Liver (tissue), 9 donors: ENCODE results near the gene ASIC4. TPM values are rescaled to one million over a fixed set of nuclear protein-coding genes. Genes with fewer than 3 reads are reported as not detected.

Experiments
- DNase-seq: peaks from one replicate; pipeline ENCODE4 v3.0.0-alpha.2; 2017; ENCODE audit warnings: low spot score
- H3K27ac ChIP-seq, 2 donors: one replicate each; pipeline ENCODE4 v1.7.0; 2013; ENCODE audit warnings: inconsistent platforms in 2 of 2, low read length in 2 of 2, control low read depth in 1 of 2, low read depth in 1 of 2, mild to moderate bottlenecking in 1 of 2
- H3K27me3 ChIP-seq, 4 donors: one replicate each; pipeline versions ENCODE4 v1.6.1 to v1.7.0; 2013; ENCODE audit warnings: low read length in 3 of 4, inconsistent platforms in 1 of 4, mild to moderate bottlenecking in 1 of 4, moderate library complexity in 1 of 4; ENCODE audit not compliant: control insufficient read depth in 4 of 4, insufficient read depth in 4 of 4
- H3K36me3 ChIP-seq, 4 donors: one replicate each; pipeline versions ENCODE4 v1.6.1 to v1.7.0; 2013; ENCODE audit warnings: low read length in 3 of 4, mild to moderate bottlenecking in 3 of 4, low read depth in 1 of 4, moderate library complexity in 1 of 4; ENCODE audit not compliant: control insufficient read depth in 4 of 4, insufficient read depth in 3 of 4
- H3K4me1 ChIP-seq, 4 donors: one replicate each; pipeline versions ENCODE4 v1.6.1 to v1.7.0; 2013; ENCODE audit warnings: low read length in 3 of 4, mild to moderate bottlenecking in 3 of 4, moderate library complexity in 1 of 4; ENCODE audit not compliant: control insufficient read depth in 4 of 4, insufficient read depth in 4 of 4
- H3K4me3 ChIP-seq, 3 donors: one replicate each; pipeline versions ENCODE4 v1.6.1 to v1.7.0; 2013; ENCODE audit warnings: low read length in 3 of 3, control low read depth in 1 of 3, low read depth in 1 of 3, mild to moderate bottlenecking in 1 of 3
- H3K9ac ChIP-seq, 2 donors: one replicate each; pipeline ENCODE4 v1.7.0; 2013; ENCODE audit warnings: low read length in 2 of 2, mild to moderate bottlenecking in 2 of 2, moderate library complexity in 2 of 2, control low read depth in 1 of 2, low read depth in 1 of 2
- H3K9me3 ChIP-seq, 4 donors: one replicate each; pipeline versions ENCODE4 v1.6.1 to v1.7.0; 2013; ENCODE audit warnings: low read length in 3 of 4; ENCODE audit not compliant: control insufficient read depth in 4 of 4
- ATF3 ChIP-seq: IDR thresholded peaks from 2 replicates; pipeline ENCODE4 v1.6.1; 2016; ENCODE audit warnings: antibody characterized with exemption
- CTCF ChIP-seq: fragments of 150-350 bp; IDR thresholded peaks from 2 replicates; pipeline ENCODE4 v1.5.1; 2017; ENCODE audit warnings: improper control_type of control experiment, low read depth, low read length; ENCODE audit not compliant: missing input control
- EGR1 ChIP-seq, 2 donors: IDR thresholded peaks; 2 replicates each; pipeline ENCODE4 v1.6.1; 2016 to 2018; ENCODE audit warnings: antibody characterized with exemption in 2 of 2, low read depth in 2 of 2
- FOXA2 ChIP-seq: IDR thresholded peaks from 2 replicates; pipeline ENCODE4 v1.6.1; 2016; ENCODE audit warnings: antibody characterized with exemption
- GABPA ChIP-seq, 2 donors: IDR thresholded peaks in 1 of 2; conservative IDR thresholded peaks in 1 of 2; 2 replicates each; pipeline ENCODE4 v1.6.1; 2016; ENCODE audit warnings: antibody characterized with exemption in 2 of 2, mild to moderate bottlenecking in 1 of 2, moderate library complexity in 1 of 2
- HNF4A ChIP-seq, 2 donors: conservative IDR thresholded peaks; 2 replicates each; pipeline ENCODE4 v1.6.1; 2016; ENCODE audit warnings: antibody characterized with exemption in 2 of 2, mild to moderate bottlenecking in 2 of 2
- HNF4G ChIP-seq: IDR thresholded peaks from 2 replicates; pipeline ENCODE4 v1.6.1; 2016; ENCODE audit warnings: antibody characterized with exemption
- JUND ChIP-seq, 2 donors: IDR thresholded peaks; 2 replicates each; pipeline ENCODE4 v1.6.1; 2016; ENCODE audit warnings: antibody characterized with exemption in 2 of 2
- NR2F2 ChIP-seq: IDR thresholded peaks from 2 replicates; pipeline ENCODE4 v1.6.1; 2016; ENCODE audit warnings: antibody characterized with exemption
- RAD21 ChIP-seq, 2 donors: IDR thresholded peaks; 2 replicates each; pipeline ENCODE4 v1.6.1; 2016; ENCODE audit warnings: antibody characterized with exemption in 2 of 2, mild to moderate bottlenecking in 2 of 2
- REST ChIP-seq: IDR thresholded peaks from 2 replicates; pipeline ENCODE4 v1.6.1; 2016; ENCODE audit warnings: antibody characterized with exemption, mild to moderate bottlenecking
- RXRA ChIP-seq, 2 donors: IDR thresholded peaks; 2 replicates each; pipeline ENCODE4 v1.6.1; 2017 to 2018; ENCODE audit warnings: antibody characterized with exemption in 2 of 2, mild to moderate bottlenecking in 1 of 2
- SP1 ChIP-seq: IDR thresholded peaks from 2 replicates; pipeline ENCODE4 v1.6.1; 2018; ENCODE audit warnings: antibody characterized with exemption, mild to moderate bottlenecking
- TAF1 ChIP-seq: conservative IDR thresholded peaks from 2 replicates; pipeline ENCODE4 v1.6.1; 2016; ENCODE audit warnings: antibody characterized with exemption, mild to moderate bottlenecking
- YY1 ChIP-seq: IDR thresholded peaks from 2 replicates; pipeline ENCODE4 v1.6.1; 2016; ENCODE audit warnings: antibody characterized with exemption, mild to moderate bottlenecking
- ZBTB33 ChIP-seq: IDR thresholded peaks from 2 replicates; pipeline ENCODE4 v1.6.1; 2016; ENCODE audit warnings: antibody characterized with exemption
- WGBS: extraction: QIAGEN DNeasy Blood & Tissue Kit; methylation state at CpG from one replicate; pipeline ENCODE4 v1.1.7; 2013; 5-methylcytosine and 5-hydroxymethylcytosine counted together
- polyA plus RNA-seq, 2 donors: library from polyadenylated mRNA; stranded (reverse) in 1 of 2; unstranded in 1 of 2; fragments of 200-250 nt in 1 of 2; fragments of >200 nt in 1 of 2; fragmentation: Nextera tagmentation in 1 of 2; extraction: Ambion mirVana in 1 of 2; gene quantifications; one replicate each; pipeline versions ENCODE4 v1.2.1 to v1.2.3, GENCODE V29; 2013 to 2015
- total RNA-seq, 2 donors: library from RNA; depleted of rRNA; stranded (reverse); fragments of >200 nt; gene quantifications; one replicate each; pipeline ENCODE4 v1.2.3, GENCODE V29; 2014
- donor health status: healthy.
- donor health status: healthy.
- donor health status: healthy.
- donor health status: healthy.
- donor health status: healthy.

Gene ASIC4
- total and polyA plus RNA-seq, 4 donors, result 0.08 to 1.5 TPM; not detected in 2

GRCh38 chr2:219500135-219500534 is 14.1 kb upstream of the ASIC4 start (continued):
- TF ChIP-seq REST (no peak), GABPA (IDR thresholded peaks at IDR 0.05 in 1 of 2, conservative IDR thresholded peaks at IDR 0.05 in 1 of 2) (no peak)

GRCh38 chr2:219501849-219502248 is 12.4 kb upstream of the ASIC4 start:
- H3K9me3 ChIP-seq, result no peaks in the 10 kb centered on the region
- H3K27ac ChIP-seq, result no peak overlapping the region
- peaks cover 12 to 34% (median 14%) of the 10 kb centered on the region in 4 donors for H3K36me3 ChIP-seq
- no peak overlapping the region for H3K4me3 ChIP-seq
- H3K4me1 ChIP-seq, result peaks cover 6 to 30% (median 20%) of the 10 kb centered on the region in 4 donors
- 98% methylated on average over 14 of the region's 14 CpGs for WGBS
- no peaks in the 10 kb centered on the region for H3K27me3 ChIP-seq
- TF ChIP-seq NR2F2, result no peak
- TF ChIP-seq ATF3, result no peak
- no peak for TF ChIP-seq FOXA2
- TF ChIP-seq JUND (IDR thresholded peaks at IDR 0.05), result no peak
- TF ChIP-seq TAF1, result no peak
- TF ChIP-seq SP1, result no peak
- TF ChIP-seq CTCF, result no peak
- no peak for TF ChIP-seq EGR1 (IDR thresholded peaks at IDR 0.05; ENCODE audit: low read depth in 2 of 2)
- TF ChIP-seq RAD21 (IDR thresholded peaks at IDR 0.05), result no peak
- no peak for TF ChIP-seq REST
- no peak for TF ChIP-seq ZBTB33
- TF ChIP-seq RXRA (IDR thresholded peaks at IDR 0.05), result no peak
- no peak for TF ChIP-seq YY1
- no peak for TF ChIP-seq HNF4A (conservative IDR thresholded peaks at IDR 0.05)
- TF ChIP-seq GABPA (IDR thresholded peaks at IDR 0.05 in 1 of 2, conservative IDR thresholded peaks at IDR 0.05 in 1 of 2), result no peak
- TF ChIP-seq HNF4G, result no peak
- no peak for DNase-seq
- no peak overlapping the region for H3K9ac ChIP-seq
